IPS-18c (cell line): ENCODE measurements around the gene EHD1.
"Not testable (repeated sequence)": the region's sequence is repeated elsewhere in the genome, so short reads cannot be mapped to it uniquely, and the experiment has no call there.

ENCODE experiments used
- H3K4me3 ChIP-seq: 2 replicates; pipeline ENCODE4 v1.7.0; 2013; ENCODE audit warnings: low read depth, mild to moderate bottlenecking, low read length, moderate library complexity; ENCODE audit not compliant: insufficient read depth
- H3K9me3 ChIP-seq: one replicate; pipeline ENCODE4 v1.6.1; 2013; ENCODE audit warnings: mild to moderate bottlenecking, low read length, moderate library complexity; ENCODE audit not compliant: control insufficient read depth, insufficient read depth

Gene EHD1

DNA sequence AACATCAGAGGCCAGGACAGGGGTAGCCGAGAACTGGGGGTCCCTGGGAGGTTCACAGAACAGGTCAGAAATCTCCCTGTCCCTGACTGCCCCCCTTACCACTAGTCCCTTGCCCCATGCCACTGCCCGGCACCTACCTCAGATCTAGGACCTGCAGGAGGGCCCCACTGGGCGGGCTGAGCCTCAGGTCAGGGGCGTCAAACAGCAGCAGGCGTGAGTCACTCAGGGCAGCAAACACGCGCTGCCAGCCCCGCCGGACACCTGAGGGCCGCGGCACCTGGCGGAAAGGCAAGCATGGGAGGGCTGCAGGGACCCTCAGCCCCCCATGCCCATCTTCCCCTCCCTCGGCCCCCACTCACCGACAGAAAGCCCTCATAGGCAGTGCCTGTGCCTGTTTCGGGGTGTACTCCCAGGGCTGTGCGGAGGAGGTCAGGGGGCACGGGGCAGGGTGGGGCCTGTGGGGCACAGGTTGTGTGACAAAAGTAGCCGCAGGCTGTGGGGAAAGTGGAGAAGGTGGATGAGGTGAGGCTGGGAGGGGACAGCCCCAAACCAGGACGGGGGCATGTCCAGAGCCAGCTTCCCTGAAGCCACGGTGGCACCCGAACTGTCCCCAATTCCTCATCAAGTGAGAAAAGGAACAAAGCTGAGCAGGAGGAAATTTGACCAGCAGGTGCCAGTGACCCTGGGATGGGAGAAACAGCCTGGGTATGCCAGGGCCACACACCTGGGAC is 45.8 kb downstream of the EHD1 start:
- no peak overlapping the region for H3K4me3 ChIP-seq
- no peaks in the 10 kb centered on the region for H3K9me3 ChIP-seq

GRCh38 chr11:64831411-64831891 is 47.0 kb downstream of the EHD1 start:
- H3K4me3 ChIP-seq = no peak overlapping the region
- H3K9me3 ChIP-seq = no peaks in the 10 kb centered on the region

DNA sequence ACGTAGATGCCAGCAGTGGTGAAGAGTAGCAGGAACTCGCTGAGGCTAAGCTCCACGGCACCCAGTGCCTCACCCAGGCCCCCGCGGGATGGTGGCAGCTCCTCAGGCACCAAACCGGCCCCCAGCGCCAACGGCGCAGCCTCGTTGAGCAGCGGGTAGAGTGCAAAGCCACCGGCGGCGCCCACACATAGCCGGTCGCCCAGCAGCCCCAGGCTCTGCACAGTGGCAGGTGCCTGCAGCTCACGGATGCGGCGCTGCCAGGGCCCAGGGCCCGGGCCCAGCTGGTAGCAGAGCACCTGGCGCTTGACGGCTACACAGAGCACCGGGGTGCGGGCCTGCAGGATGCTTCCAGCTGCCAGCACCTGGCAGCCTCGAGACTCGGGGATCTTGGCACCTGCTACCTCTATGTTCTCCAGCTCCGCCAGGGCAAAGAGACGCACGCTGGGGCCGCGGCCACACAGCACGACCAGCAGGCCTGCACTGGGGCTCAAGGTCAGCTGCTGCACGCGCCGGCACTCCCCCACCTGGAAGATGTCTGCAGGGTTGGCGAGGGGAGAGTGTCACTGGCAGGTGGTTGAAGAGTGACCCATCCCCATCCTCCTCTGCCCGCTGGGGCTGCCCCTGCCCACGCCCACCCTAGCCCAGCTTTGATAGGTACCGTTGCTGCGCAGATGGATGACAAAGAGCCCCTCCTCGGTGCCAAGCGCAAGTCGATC is 48.7 kb downstream of the EHD1 start:
- Histone ChIP-seq H3K4me3 (no peak overlapping the region), H3K9me3 (no peaks in the 10 kb centered on the region)

DNA sequence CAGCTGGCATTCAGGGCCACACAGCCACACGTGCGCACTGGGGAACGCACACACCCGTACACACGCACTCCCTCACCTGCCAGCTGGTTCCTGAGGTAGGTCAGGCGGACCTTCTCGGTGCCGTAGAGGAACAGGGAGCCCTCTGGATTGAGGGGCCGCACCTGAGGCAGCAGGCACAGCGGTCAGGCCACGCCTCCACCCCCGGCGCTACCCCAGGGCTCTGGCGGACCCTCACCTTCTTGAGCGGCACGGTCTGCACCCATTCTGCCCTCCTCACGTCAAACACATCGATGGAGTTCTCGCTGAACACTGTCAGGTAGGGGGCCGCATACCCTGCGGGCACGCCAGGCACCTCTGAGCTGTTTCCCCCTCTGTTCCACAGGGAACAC is 51.0 kb downstream of the EHD1 start:
- Histone ChIP-seq H3K9me3 (no peaks in the 10 kb centered on the region), H3K4me3 (no peak overlapping the region)

DNA sequence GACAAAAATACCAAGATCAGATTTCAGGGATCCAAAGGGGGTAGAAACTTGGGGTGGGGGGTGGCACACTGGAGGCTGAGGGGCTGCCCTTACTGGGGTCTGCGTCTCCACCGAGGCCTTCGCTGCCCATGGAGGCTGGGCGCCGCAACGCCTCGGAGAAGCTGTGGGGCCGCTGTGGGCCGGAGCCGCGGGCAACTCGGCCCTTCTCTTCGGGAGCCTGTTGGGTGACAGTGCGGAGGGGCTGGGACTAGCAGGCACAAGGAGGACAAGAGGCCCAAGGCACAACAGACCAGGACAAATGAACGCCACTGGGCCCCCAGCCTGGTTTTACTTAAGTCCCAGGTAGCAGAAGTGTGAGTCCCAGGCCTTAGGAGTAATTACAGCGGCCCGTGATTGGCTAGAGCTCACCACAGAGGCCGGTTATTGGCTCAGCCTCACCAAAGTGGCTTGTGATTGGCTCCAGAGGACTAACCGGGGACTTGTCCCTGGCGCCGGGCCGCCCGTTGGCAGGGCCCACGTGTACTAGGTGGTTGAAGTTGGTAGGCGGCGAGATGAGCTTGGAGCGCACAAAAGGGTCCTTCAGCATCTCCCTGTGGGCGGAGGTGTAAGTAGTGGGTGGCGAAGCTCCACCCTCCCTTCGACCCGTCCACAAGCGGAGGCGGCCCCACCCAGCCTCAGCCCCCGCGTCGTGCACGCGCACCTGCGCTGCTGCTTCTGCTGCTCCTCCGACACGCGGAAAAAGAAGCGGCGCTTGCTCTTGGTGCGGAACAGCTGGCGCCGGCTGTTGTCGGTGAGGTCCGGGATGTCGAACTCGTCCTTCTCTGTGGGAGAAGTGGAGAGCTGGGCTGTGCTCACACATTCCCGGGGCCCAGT is 51.6 kb downstream of the EHD1 start:
- H3K4me3 ChIP-seq = no peak overlapping the region
- no peaks in the 10 kb centered on the region for H3K9me3 ChIP-seq

- Histone ChIP-seq H3K4me3 (no peak overlapping the region), H3K9me3 (no peaks in the 10 kb centered on the region)
Observed at GRCh38 chr11:64826062-64826461, 52.4 kb downstream of the EHD1 start.

- Histone ChIP-seq H3K4me3 (no peak overlapping the region), H3K9me3 (no peaks in the 10 kb centered on the region)
Observed at GRCh38 chr11:64823568-64824119, 54.8 kb downstream of the EHD1 start.

DNA sequence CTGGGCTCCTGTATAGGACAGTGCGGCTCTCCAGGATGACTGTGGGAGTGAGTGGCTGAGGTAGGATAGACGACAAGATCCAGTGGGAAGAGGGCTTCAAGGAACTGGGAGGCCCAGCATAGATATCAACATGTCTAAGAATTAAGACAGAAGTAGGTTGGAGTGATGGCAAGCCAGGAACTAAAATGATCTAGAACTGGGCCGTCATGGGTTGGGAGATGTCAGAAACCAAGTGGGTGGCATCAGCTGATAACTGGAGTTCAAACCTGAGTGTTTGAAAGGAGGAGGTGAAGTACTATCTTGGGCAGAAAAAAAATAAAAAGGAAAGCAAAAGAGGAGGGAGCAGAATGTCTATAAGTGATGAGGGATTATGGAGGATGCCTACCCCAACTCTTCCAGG is 60.9 kb downstream of the EHD1 start:
- no peak overlapping the region for H3K4me3 ChIP-seq
- no peaks in the 10 kb centered on the region for H3K9me3 ChIP-seq

DNA sequence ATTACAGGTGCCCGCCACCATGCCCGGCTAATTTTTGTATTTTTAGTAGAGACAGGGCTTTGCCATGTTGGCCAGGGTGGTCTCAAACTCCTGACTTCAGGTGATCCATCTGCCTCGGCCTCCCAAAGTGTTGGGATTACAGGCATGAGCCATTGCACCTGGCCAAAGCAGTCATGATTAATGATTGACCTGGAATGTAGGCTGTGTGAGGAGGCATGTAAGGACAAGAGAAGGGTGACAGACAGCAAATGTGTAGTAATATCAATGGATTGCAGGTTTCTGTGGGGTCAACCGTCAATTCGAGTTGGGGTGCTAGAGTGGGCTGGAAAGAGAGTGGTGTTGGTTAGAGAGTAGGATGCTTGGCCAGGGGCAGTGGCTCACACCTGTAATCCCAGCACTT is 63.0 kb downstream of the EHD1 start:
- not testable (repeated sequence) for H3K4me3 ChIP-seq, H3K9me3 ChIP-seq

DNA sequence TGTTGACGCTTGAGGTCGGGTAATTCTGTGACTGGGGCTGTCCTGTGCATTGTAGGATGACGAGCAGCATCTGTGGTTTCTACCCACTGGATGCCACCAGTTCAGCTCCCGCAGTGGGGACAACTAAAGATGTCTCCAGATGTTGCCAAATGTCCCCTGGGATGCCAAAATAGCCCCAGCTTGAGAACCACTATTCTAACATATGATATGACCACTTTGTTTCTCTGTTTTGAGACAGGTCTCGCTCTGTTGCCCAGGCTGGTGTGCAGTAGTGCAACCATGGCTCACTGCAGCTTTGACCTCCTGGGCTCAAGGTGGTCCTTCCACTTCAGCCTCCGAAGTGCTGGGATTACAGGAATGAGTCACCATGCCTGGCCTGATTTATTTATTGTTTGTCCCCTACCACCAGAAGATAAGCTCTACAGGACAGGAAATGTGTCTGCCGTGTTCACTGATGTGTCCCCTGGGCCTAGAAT is 63.7 kb downstream of the EHD1 start:
- H3K9me3 ChIP-seq = no peaks in the 10 kb centered on the region
- no peak overlapping the region for H3K4me3 ChIP-seq

DNA sequence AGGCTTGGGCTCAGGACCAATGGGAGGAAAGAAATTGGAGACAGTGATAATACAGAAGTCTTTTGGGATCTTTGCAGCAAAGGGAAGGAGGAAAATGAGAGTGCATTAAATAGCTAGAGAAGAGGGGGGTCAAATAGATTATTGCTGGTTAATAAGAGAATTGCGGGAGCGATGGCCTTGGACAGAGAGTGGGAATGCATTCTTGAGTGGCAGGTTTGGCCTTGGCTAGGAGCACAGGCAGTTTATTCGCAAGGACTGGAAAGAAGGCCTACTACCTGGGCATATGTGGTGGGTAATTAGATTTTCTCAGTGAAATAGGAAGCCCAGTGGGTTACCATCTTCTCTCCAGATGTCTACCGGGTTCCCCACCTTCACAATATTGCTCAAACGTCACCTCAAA is 64.6 kb downstream of the EHD1 start:
- H3K9me3 ChIP-seq = no peaks in the 10 kb centered on the region
- no peak overlapping the region for H3K4me3 ChIP-seq

- H3K9me3 ChIP-seq = no peaks in the 10 kb centered on the region
- H3K4me3 ChIP-seq = peak overlapping the region; percentile 22
Observed at GRCh38 chr11:64810891-64811272, 67.5 kb downstream of the EHD1 start.

DNA sequence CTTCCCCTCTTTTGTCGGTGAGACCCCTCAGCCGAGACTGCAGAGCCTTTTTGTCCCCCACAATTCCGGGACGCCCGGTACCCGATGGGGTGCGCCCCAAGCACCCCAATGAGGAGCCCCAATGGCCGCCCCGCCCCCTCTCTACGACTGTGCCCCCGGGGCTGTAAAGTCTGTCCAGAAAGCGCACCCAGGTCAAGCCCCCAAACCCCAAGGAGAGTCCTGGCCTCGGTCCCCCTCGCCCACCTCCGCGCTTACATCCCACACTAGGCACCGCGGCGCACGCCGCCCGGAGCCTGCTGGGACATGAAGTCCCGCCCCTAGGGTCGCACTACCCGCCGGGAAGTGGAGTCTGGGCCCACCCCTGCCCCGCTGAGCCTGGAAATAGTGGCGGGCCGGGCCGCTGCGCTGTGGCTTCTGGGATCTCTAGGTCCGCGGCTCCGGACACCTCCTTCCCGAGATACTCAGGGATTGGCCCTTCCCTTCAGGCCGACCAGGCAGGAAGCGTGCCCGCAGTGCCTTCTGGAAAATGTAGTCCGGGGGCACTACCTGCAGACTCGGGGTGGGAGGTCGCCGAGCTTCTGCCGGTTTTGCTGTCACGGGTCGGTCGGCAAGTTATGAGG is 68.0 kb downstream of the EHD1 start, which contains the start of gene MEN1:
Gene MEN1, minus strand, starts transcription at position 281 of the 620 bp plus-strand sequence. CDS start 442 bp downstream, outside the sequence.
- peak within 1 kb of the TSS; percentile 86 for H3K4me3 ChIP-seq
- no peaks in the 10 kb centered on the region for H3K9me3 ChIP-seq

DNA sequence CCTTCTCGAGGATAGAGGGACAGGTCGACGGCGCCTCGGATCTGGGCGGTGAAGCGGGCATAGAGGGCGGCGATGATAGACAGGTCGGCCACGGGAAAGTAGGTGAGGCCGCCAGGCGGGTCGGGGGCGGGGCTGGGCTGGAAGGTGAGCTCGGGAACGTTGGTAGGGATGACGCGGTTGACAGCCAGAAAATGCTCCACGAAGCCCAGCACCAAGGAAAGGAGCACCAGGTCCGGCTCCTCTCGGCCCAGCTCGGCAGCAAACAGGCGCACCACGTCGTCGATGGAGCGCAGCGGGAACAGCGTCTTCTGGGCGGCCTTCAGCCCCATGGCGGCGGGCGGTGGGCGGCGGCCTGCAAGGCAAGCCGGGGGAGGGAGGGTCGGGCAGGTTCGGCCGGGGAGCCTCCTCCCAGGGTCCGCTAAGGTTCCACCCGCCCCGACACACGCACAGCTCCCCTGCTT is 68.6 kb downstream of the EHD1 start:
- Histone ChIP-seq H3K9me3 (no peaks in the 10 kb centered on the region), H3K4me3 (peak overlapping the region; percentile 86)

DNA sequence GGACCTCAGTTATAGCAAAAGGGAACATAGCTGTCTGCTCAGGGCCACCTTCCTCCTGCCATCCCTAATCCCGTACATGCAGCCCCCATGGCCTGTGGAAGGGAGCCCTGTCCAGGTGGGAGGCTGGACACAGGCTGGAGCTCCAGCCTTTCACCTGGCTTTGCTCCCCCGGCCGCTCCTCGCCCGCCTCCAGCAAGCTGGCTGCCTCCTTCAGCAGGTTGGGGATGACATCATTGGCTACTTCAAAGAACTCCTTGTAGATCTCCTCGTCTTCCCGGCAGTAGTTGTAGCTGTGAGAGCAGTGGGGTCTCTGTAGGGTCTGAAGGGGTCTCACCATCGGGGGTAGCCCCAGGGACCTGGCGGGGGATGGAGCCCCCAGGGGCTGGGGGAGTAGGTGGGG is 72.9 kb downstream of the EHD1 start:
- no peak overlapping the region for H3K4me3 ChIP-seq

GRCh38 chr11:64804346-64805210 is 73.8 kb downstream of the EHD1 start:
- H3K9me3 ChIP-seq = no peaks in the 10 kb centered on the region

More for the DNA sequence above, 72.9 kb downstream of the EHD1 start:
- no peaks in the 10 kb centered on the region for H3K9me3 ChIP-seq

More at GRCh38 chr11:64804346-64805210, 73.8 kb downstream of the EHD1 start:
- peak overlapping the region; percentile 70; the same call in 1 of the 2 replicates for H3K4me3 ChIP-seq
